ENCODE results near the gene ROS1.
A peak's percentile ranks its signal among the peaks of the same experiment; 100 is the strongest.
"Not testable (repeated sequence)": the region's sequence is repeated elsewhere in the genome, so short reads cannot be mapped to it uniquely, and the experiment has no call there.

ROS1 gene

DNA sequence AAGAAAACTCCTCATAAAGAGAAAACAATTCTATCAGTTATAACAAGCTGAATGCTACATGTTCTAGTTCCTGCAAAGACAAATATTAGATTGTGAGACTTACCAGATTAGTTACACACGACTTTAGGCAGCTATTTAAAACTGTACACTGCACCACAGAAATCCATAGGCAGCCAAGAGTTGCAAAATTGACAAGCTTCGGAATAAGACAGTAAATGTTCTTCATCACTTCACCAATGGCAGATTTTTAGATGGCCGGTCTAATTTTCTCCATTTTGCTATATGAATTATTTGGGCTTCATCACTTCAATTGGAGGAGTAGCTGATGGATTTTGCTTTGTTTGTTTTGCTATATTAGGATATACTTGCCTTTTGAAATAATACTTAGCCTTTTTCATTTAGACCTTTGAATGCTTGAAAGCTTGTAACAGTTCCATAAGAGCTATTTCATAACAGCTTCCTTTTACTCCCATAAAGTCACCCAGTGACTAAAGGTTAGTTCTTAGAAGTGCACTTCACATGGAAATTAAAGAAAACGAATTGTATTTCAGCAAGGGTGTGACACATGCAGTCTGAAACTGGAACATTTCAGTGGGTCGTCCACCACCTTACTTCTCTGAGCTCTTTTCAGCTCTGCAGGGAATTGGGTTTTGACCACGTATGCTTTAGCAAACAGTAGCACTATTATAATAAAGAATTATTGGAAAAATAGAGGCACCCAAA, at the start of gene ROS1:
TSS of gene ROS1 (minus strand) at position 512 of the 723 bp plus-strand sequence. CDS start at position 226, 286 bp downstream.
- no peak for TF ChIP-seq CTCF (conservative IDR thresholded peaks at IDR 0.05)
- peak within 1 kb of the TSS; percentile 83 for H3K27ac ChIP-seq

- H3K27ac ChIP-seq, result no peak overlapping the region
- TF ChIP-seq CTCF (conservative IDR thresholded peaks at IDR 0.05), result no peak
Measured at GRCh38 chr6:117473401-117473800, 47.7 kb upstream of the ROS1 start.

DNA sequence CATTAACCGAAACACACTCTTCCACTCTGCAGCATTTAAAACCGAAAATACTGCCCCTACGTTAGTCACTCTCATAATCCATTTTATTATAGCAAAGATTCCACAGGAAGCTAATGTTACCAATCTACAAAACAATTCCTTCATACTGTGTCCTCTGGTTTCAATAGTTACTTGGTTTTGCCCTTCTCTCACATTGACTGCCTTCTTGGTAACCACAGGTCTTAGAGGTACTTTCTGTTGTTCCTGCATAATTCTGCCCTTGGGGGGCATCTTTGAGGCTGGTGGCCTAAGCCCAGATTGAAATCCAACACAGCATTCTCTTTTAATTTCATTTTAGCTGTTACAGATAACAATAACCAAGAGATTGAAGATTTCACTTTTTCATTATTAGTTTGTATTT, 46.9 kb upstream of the ROS1 start:
- H3K27ac ChIP-seq, result no peak overlapping the region
- no peak for TF ChIP-seq CTCF (conservative IDR thresholded peaks at IDR 0.05)

DNA sequence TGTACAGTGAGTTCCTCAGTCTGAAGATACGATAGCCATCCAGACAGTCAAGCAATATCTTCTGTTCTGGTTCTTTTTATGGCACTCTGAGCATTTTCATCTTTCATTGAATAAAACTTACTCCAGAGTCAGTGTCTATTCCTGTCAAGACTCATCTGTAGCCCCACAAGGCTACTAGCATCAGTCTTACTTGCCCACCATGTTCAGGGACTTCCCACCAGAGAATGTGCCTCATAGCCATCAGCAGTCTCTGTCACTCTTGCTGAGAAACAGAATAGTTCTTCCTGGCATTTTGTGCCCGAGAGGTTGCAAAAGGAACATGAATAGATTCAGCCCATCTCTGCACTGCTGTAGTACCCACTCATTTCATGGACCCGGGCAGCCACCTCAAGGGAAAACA, 44.0 kb upstream of the ROS1 start:
- no peak for TF ChIP-seq CTCF (conservative IDR thresholded peaks at IDR 0.05)
- H3K27ac ChIP-seq, result no peak overlapping the region

DNA sequence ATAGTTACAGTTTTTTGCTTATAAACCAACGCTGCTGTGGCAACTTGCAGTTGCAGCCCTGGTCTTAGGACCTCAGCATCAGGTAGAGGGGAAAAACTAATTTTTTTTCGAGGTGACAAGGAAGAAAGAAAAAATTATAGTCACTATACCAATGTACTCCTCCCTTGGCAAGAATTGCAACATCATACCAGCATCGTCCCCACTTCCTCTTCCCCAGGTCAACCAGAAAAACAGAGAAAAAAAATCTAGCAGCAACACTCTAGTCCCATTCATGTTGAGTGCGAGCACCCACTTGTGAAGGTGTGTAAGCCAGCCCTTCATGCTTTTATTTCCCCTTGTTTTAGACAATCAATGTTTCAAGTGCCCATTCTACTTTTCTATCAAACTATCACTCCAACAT, 43.6 kb upstream of the ROS1 start:
- H3K27ac ChIP-seq, result no peak overlapping the region
- no peak for TF ChIP-seq CTCF (conservative IDR thresholded peaks at IDR 0.05)

DNA sequence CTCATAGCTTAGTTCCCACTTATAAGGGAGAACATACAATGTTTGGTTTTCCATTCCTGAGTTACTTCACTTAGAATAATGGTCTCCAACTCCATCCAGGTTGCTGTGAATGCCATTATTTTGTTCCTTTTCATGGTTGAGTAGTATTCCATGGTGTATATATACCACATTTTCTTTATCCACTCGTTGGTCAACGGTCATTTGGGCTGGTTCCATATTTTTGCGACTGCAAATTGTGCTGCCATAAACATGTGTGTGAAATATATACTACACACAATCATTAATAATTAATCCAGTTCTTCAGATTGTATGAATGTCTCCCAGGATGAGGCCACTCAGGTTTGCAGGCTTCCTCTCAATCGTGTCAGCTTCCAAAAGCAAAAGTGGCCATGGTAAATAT, 42.8 kb upstream of the ROS1 start:
- not testable (repeated sequence) for H3K27ac ChIP-seq

DNA sequence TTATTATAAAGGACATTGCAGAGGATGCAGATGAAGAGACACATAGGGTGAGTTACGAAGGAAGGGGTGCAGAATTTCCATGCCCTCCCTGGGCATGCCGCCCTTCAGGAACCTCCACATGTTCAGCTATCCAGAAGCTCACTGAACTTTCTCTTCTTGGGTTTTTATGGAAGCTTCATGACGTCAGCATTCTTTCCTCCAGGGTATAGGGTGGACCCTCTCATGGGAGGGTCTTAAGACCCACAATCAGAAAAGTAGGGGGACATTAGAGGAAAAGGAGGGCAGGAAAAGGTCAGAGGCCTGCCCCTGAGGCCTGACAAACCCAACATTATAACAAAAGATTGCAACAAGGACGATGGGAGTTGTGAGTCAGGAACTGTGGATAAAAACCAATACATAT, 42.1 kb upstream of the ROS1 start:
- no peak for TF ChIP-seq CTCF (conservative IDR thresholded peaks at IDR 0.05)
- H3K27ac ChIP-seq, result no peak overlapping the region

- no peak overlapping the region for H3K27ac ChIP-seq
- no peak for TF ChIP-seq CTCF (conservative IDR thresholded peaks at IDR 0.05)
Measured at GRCh38 chr6:117465691-117466090, 39.9 kb upstream of the ROS1 start.
